DOHH2 (cell line): ENCODE results near the gene MEGF11.

Source experiments
- H3F3A ChIP-seq: fragments of 200-600 bp; sonication (generic), shearing (Covaris generic); 2 replicates; pipeline ENCODE4 v1.6.0; 2016; ENCODE audit warnings: antibody characterized with exemption, mild to moderate bottlenecking; ENCODE audit not compliant: control insufficient read depth, insufficient read depth
- H3K27ac ChIP-seq: fragments of 200-600 bp; sonication (generic); 2 replicates; pipeline ENCODE4 v1.5.1; 2014; ENCODE audit warnings: low read depth, mild to moderate bottlenecking, low read length, moderate library complexity
- H3K27me3 ChIP-seq: fragments of 200-600 bp; sonication (generic); 2 replicates; pipeline ENCODE4 v1.6.1; 2014; ENCODE audit warnings: mild to moderate bottlenecking, low read length, mixed read lengths; ENCODE audit not compliant: control insufficient read depth
- H3K36me3 ChIP-seq: fragments of 200-600 bp; sonication (generic); 2 replicates; pipeline ENCODE4 v1.6.1; 2014; ENCODE audit warnings: mild to moderate bottlenecking, low read length, moderate library complexity, mixed read lengths; ENCODE audit not compliant: control insufficient read depth
- H3K4me1 ChIP-seq: fragments of 200-600 bp; sonication (generic); 2 replicates; pipeline ENCODE4 v1.6.1; 2014; ENCODE audit warnings: mild to moderate bottlenecking, low read length, mixed read lengths; ENCODE audit not compliant: control insufficient read depth
- H3K4me2 ChIP-seq: fragments of 200-600 bp; sonication (generic); 2 replicates; pipeline ENCODE4 v1.6.0; 2014; ENCODE audit warnings: mild to moderate bottlenecking, low read length, moderate library complexity
- H3K4me3 ChIP-seq: fragments of 200-600 bp; sonication (generic); 2 replicates; pipeline ENCODE4 v1.5.1; 2014; ENCODE audit warnings: mild to moderate bottlenecking, low read length, mixed read lengths
- H3K79me2 ChIP-seq: fragments of 200-600 bp; sonication (generic); 2 replicates; pipeline ENCODE4 v1.6.1; 2014; ENCODE audit warnings: mild to moderate bottlenecking, low read length, mixed read lengths; ENCODE audit not compliant: control insufficient read depth
- H3K9me2 ChIP-seq: fragments of 200-600 bp; sonication (generic); replicated peaks from 2 replicates; pipeline ENCODE4 v1.6.1; 2014; ENCODE audit warnings: mild to moderate bottlenecking, low read length, mixed read lengths; ENCODE audit not compliant: control insufficient read depth
- H3K9me3 ChIP-seq: fragments of 200-600 bp; sonication (generic); 2 replicates; pipeline ENCODE4 v1.6.1; 2014; ENCODE audit warnings: antibody characterized with exemption, low read length, mixed read lengths; ENCODE audit not compliant: control insufficient read depth, insufficient read depth
- H4K20me1 ChIP-seq: fragments of 200-600 bp; sonication (generic); 2 replicates; pipeline ENCODE4 v1.6.0; 2014; ENCODE audit warnings: low read depth, mild to moderate bottlenecking, antibody characterized with exemption, low read length, moderate library complexity; ENCODE audit not compliant: control insufficient read depth, insufficient read depth
- CTCF ChIP-seq: fragments of 200-600 bp; sonication (generic); IDR thresholded peaks from one replicate; pipeline ENCODE4 v1.5.1; 2014; ENCODE audit warnings: antibody characterized with exemption, mild to moderate bottlenecking, low read depth, low read length; ENCODE audit not compliant: poor library complexity, severe bottlenecking
- EZH2phosphoT487 ChIP-seq: fragments of 200-600 bp; sonication (generic); IDR thresholded peaks from 2 replicates; pipeline ENCODE4 v1.6.1; 2017; ENCODE audit warnings: borderline replicate concordance, mild to moderate bottlenecking, antibody characterized with exemption, low read length, moderate library complexity, mixed read lengths

The MEGF11 gene

GRCh38 chr15:66069751-66070150 lies 183.8 kb downstream of the MEGF11 start:
- TF ChIP-seq CTCF (no peak), EZH2phosphoT487 (no peak)
- Histone ChIP-seq H4K20me1 (0 out of 2 replicates have a peak, but pooled peaks cover 4% of the 10 kb centered on the region), H3K36me3 (peaks cover 37% of the 10 kb centered on the region), H3K9me3 (no peaks in the 10 kb centered on the region), H3K9me2 (no peaks in the 10 kb centered on the region), H3K27ac (no peak overlapping the region), H3K27me3 (no peaks in the 10 kb centered on the region), H3F3A (no peaks in the 10 kb centered on the region), H3K4me2 (no peak overlapping the region), H3K4me1 (no peaks in the 10 kb centered on the region), H3K4me3 (no peak overlapping the region), H3K79me2 (no peaks in the 10 kb centered on the region)

GRCh38 chr15:66068801-66069200 lies 184.7 kb downstream of the MEGF11 start:
- no peaks in the 10 kb centered on the region for H3K27me3 ChIP-seq
- H3K4me1 ChIP-seq, result no peaks in the 10 kb centered on the region
- no peaks in the 10 kb centered on the region for H3K9me2 ChIP-seq
- no peak overlapping the region for H3K4me3 ChIP-seq
- no peak overlapping the region for H3K27ac ChIP-seq
- no peak overlapping the region for H3K4me2 ChIP-seq
- H4K20me1 ChIP-seq, result 0 out of 2 replicates have a peak, but pooled peaks cover 4% of the 10 kb centered on the region
- H3K79me2 ChIP-seq, result no peaks in the 10 kb centered on the region
- no peak for TF ChIP-seq CTCF
- TF ChIP-seq EZH2phosphoT487, result no peak
- H3F3A ChIP-seq, result no peaks in the 10 kb centered on the region
- H3K36me3 ChIP-seq, result peaks cover 33% of the 10 kb centered on the region
- H3K9me3 ChIP-seq, result no peaks in the 10 kb centered on the region

- peaks cover 30% of the 10 kb centered on the region for H3K36me3 ChIP-seq
- H3K4me1 ChIP-seq, result no peaks in the 10 kb centered on the region
- H3K9me3 ChIP-seq, result no peaks in the 10 kb centered on the region
- no peaks in the 10 kb centered on the region for H3F3A ChIP-seq
- H3K79me2 ChIP-seq, result no peaks in the 10 kb centered on the region
- H4K20me1 ChIP-seq, result peaks cover 6% of the 10 kb centered on the region; the same call in 1 of the 2 replicates
- H3K4me3 ChIP-seq, result no peak overlapping the region
- H3K4me2 ChIP-seq, result no peak overlapping the region
- no peak overlapping the region for H3K27ac ChIP-seq
- TF ChIP-seq CTCF (no peak), EZH2phosphoT487 (no peak)
- no peaks in the 10 kb centered on the region for H3K27me3 ChIP-seq
- H3K9me2 ChIP-seq, result no peaks in the 10 kb centered on the region
These were observed 185.9 kb downstream of the MEGF11 start for GRCh38 chr15:66067687-66068086.

- peaks cover 8% of the 10 kb centered on the region for H4K20me1 ChIP-seq
- H3K79me2 ChIP-seq, result no peaks in the 10 kb centered on the region
- TF ChIP-seq EZH2phosphoT487 (no peak), CTCF (no peak)
- no peaks in the 10 kb centered on the region for H3K4me1 ChIP-seq
- H3K4me2 ChIP-seq, result no peak overlapping the region
- H3K9me2 ChIP-seq, result no peaks in the 10 kb centered on the region
- H3F3A ChIP-seq, result no peaks in the 10 kb centered on the region
- no peak overlapping the region for H3K4me3 ChIP-seq
- peaks cover 26% of the 10 kb centered on the region for H3K36me3 ChIP-seq
- no peaks in the 10 kb centered on the region for H3K27me3 ChIP-seq
- no peak overlapping the region for H3K27ac ChIP-seq
- no peaks in the 10 kb centered on the region for H3K9me3 ChIP-seq
These were observed 187.1 kb downstream of the MEGF11 start for GRCh38 chr15:66066481-66066880.
